ENCODE results near the gene SBF2.

The SBF2 gene

GRCh38 chr11:9736365-9736764, 557.7 kb downstream of the SBF2 start:
- no peak for DNase-seq

GRCh38 chr11:9735919-9736318, 558.1 kb downstream of the SBF2 start:
- no peak for DNase-seq

- DNase-seq: no peak
Observed at GRCh38 chr11:9735236-9735635, 558.8 kb downstream of the SBF2 start.

- DNase-seq: no peak
Observed at GRCh38 chr11:9733212-9733611, 560.8 kb downstream of the SBF2 start.

- no peak for DNase-seq
Observed at GRCh38 chr11:9732453-9732852, 561.6 kb downstream of the SBF2 start.

GRCh38 chr11:9731256-9731655, 562.8 kb downstream of the SBF2 start:
- no peak for DNase-seq
